CD4-positive, alpha-beta memory T cell (primary cell): ENCODE results near the gene GCC2. TPM values are rescaled to one million over a fixed set of nuclear protein-coding genes. Genes with fewer than 3 reads are reported as not detected.

ENCODE experiments used
- CTCF ChIA-PET: fragments of 350-600 bp; sonication (Branson Sonifier 250); formaldehyde crosslinking; loops from one replicate; lab custom pipeline; 2021; ENCODE audit warnings: inconsistent platforms; ENCODE audit not compliant: partially characterized antibody; lab: Charles Lee
- POLR2A ChIA-PET: fragments of 350-600 bp; sonication (Branson Sonifier 250); formaldehyde crosslinking; loops from one replicate; lab custom pipeline; 2021; ENCODE audit not compliant: partially characterized antibody; lab: Charles Lee
- DNase-seq, 5 donors: peaks; one replicate each; pipeline versions ENCODE4 v3.0.0 to v3.0.0-alpha.2; 2020 to 2022; ENCODE audit warnings: mixed read lengths in 1 of 5
- H3K27ac ChIP-seq: one replicate; pipeline ENCODE4 v1.7.0; 2013; ENCODE audit warnings: low read depth, low read length
- H3K27me3 ChIP-seq: 2 replicates; pipeline ENCODE4 v1.7.0; 2013; ENCODE audit warnings: mild to moderate bottlenecking, low read length, moderate library complexity; ENCODE audit not compliant: insufficient read depth
- H3K36me3 ChIP-seq: 2 replicates; pipeline ENCODE4 v1.7.0; 2013; ENCODE audit warnings: mild to moderate bottlenecking, low read length, moderate library complexity; ENCODE audit not compliant: insufficient read depth
- H3K4me1 ChIP-seq: 2 replicates; pipeline ENCODE4 v1.7.0; 2013; ENCODE audit warnings: mild to moderate bottlenecking, low read length, moderate library complexity; ENCODE audit not compliant: insufficient read depth
- H3K4me3 ChIP-seq, 2 donors: one replicate each; pipeline ENCODE4 v1.7.0; 2013; ENCODE audit warnings: low read length in 2 of 2, mild to moderate bottlenecking in 1 of 2
- H3K9me3 ChIP-seq, 2 donors: one replicate each; pipeline ENCODE4 v1.7.0; 2013; ENCODE audit warnings: low read length in 2 of 2, control low read depth in 1 of 2; ENCODE audit not compliant: control insufficient read depth in 1 of 2
- H3K27ac Mint-ChIP-seq, 7 donors: one replicate each; pipeline ENCODE4 v1.8.0; 2020 to 2021; ENCODE audit warnings: mixed read lengths in 7 of 7, mild to moderate bottlenecking in 6 of 7, inconsistent platforms in 3 of 7, moderate library complexity in 3 of 7
- H3K27me3 Mint-ChIP-seq, 2 donors: one replicate each; pipeline ENCODE4 v1.8.0; 2020 to 2021; ENCODE audit warnings: mixed read lengths in 2 of 2
- H3K36me3 Mint-ChIP-seq, 2 donors: one replicate each; pipeline ENCODE4 v1.8.0; 2020 to 2021; ENCODE audit warnings: mixed read lengths in 2 of 2, inconsistent platforms in 1 of 2, mild to moderate bottlenecking in 1 of 2
- H3K4me1 Mint-ChIP-seq, 4 donors: one replicate each; pipeline ENCODE4 v1.8.0; 2020 to 2021; ENCODE audit warnings: mixed read lengths in 4 of 4, mild to moderate bottlenecking in 1 of 4
- H3K4me3 Mint-ChIP-seq, 8 donors: one replicate each; pipeline ENCODE4 v1.8.0; 2020 to 2021; ENCODE audit warnings: mixed read lengths in 8 of 8, mild to moderate bottlenecking in 7 of 8, moderate library complexity in 6 of 8, inconsistent platforms in 3 of 8
- H3K9me3 Mint-ChIP-seq, 8 donors: one replicate each; pipeline ENCODE4 v1.8.0; 2020 to 2021; ENCODE audit warnings: mixed read lengths in 8 of 8, mild to moderate bottlenecking in 5 of 8, inconsistent platforms in 3 of 8, moderate library complexity in 1 of 8
- intact Hi-C: fragments of 100-400 bp; cut with micrococcal nuclease; formaldehyde crosslinking; loops from one replicate; pipeline ENCODE4 v1.15.1; 2023
- polyA plus RNA-seq, 2 donors: library from polyadenylated mRNA; unstranded; fragments of 300-500 nt; fragmentation: Illumina TruSeq; gene quantifications; one replicate each; pipeline ENCODE4 v1.2.3, GENCODE V29; 2021
- total RNA-seq, 2 experiments: library from RNA; stranded (reverse); gene quantifications; one replicate each; pipeline ENCODE4 v1.2.3, GENCODE V29; 2021

GCC2 gene
- total and polyA plus RNA-seq, 4 experiments from 2014 or later: 13.7 to 232 (median 153) TPM

DNA sequence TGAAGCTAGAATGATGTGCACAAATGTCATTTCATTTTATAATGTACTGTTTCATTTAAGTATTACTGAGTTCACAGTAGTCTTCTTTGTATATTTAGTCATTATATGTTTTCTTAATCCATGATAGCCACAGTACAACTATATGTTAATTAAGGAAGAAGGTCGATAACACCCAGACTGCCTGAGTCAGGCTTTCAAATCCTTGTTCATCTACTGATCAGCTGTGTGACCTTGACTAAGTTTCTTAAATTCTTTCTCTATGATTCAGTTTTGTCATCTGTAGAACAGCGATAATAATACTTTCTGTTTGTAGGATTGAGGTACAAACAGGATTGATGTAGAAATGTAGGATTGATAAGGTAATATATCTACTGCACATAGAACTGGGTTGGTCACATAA lies 5.4 kb downstream of the GCC2 start:
- Histone ChIP-seq H3K36me3 (peaks cover 53% of the 10 kb centered on the region), H3K4me1 (peaks cover 42% of the 10 kb centered on the region), H3K27ac (no peak overlapping the region), H3K4me3 (no peak overlapping the region), H3K9me3 (peaks cover 0 to 5% of the 10 kb centered on the region in 2 donors), H3K27me3 (no peaks in the 10 kb centered on the region)
- Mint-ChIP-seq H3K4me1 (peaks cover 42 to 81% (median 63%) of the 10 kb centered on the region in 4 donors), H3K36me3 (peaks cover 75 to 85% of the 10 kb centered on the region in 2 donors), H3K9me3 (peaks cover 0 to 26% (median 16%) of the 10 kb centered on the region in 8 donors), H3K27ac (no peak overlapping the region), H3K27me3 (no peaks in the 10 kb centered on the region), H3K4me3 (no peak overlapping the region)
- DNase-seq: no peak
- ChIA-PET CTCF (no interaction called here), POLR2A (interaction anchor here (0.6 kb wide), 1 partner anchor 37 kb away, joined by 3 read pairs; no protein-coding TSS in a partner anchor)
- intact Hi-C loops: no loop called here

- intact Hi-C loops: no loop called here
- Mint-ChIP-seq H3K4me3 (peak overlapping the region in 1 of 8 donors; percentile 34), H3K27ac (no peak overlapping the region), H3K9me3 (peaks cover 0 to 26% (median 16%) of the 10 kb centered on the region in 8 donors), H3K4me1 (peaks cover 46 to 78% (median 67%) of the 10 kb centered on the region in 4 donors), H3K36me3 (peaks cover 83 to 84% of the 10 kb centered on the region in 2 donors), H3K27me3 (no peaks in the 10 kb centered on the region)
- H3K9me3 ChIP-seq: peaks cover 0 to 5% of the 10 kb centered on the region in 2 donors
- CTCF ChIA-PET: no interaction called here
- peaks cover 38% of the 10 kb centered on the region for H3K4me1 ChIP-seq
- POLR2A ChIA-PET: interaction anchor here (0.7 kb wide), 1 partner anchor 34 kb away, joined by 3 read pairs; no protein-coding TSS in a partner anchor
- DNase-seq: no peak
- H3K36me3 ChIP-seq: peaks cover 56% of the 10 kb centered on the region
- no peak overlapping the region for H3K27ac ChIP-seq
- no peak overlapping the region for H3K4me3 ChIP-seq
- no peaks in the 10 kb centered on the region for H3K27me3 ChIP-seq
These were observed 6.6 kb downstream of the GCC2 start for GRCh38 chr2:108455571-108455970.

DNA sequence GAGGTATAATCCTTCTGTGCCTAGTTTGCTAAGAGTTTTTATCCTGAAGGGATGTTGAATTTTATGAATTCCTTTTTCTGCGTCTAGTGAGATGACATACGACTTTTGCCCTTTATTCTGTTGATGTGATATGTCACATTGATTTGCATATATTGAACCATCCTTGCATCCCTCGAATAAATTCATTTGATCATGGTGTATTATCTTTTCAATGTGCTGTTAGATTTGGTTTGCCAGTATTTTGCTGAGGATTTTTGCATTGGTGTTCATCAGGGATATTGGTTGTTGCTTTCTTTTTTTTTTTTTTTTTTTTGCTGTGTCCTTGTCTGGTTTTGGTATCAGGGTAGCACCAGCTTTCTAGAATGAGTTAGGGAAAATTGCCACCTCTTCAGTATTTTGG lies 9.1 kb downstream of the GCC2 start:
- H3K27me3 ChIP-seq: no peaks in the 10 kb centered on the region
- Mint-ChIP-seq H3K4me1 (peaks cover 45 to 70% (median 61%) of the 10 kb centered on the region in 4 donors), H3K36me3 (peaks cover 79 to 84% of the 10 kb centered on the region in 2 donors), H3K4me3 (peak overlapping the region in 5 of 8 donors; percentile 15 to 64 (median 33)), H3K27ac (peak overlapping the region in 1 of 7 donors; percentile 50), H3K27me3 (no peaks in the 10 kb centered on the region), H3K9me3 (peaks cover 0 to 32% (median 17%) of the 10 kb centered on the region in 8 donors)
- no peak overlapping the region for H3K27ac ChIP-seq
- H3K4me1 ChIP-seq: peaks cover 21% of the 10 kb centered on the region
- intact Hi-C loops: no loop called here
- ChIA-PET CTCF (no interaction called here), POLR2A (interaction anchor here (1.5 kb wide), 1 partner anchor 9 kb away, joined by 5 read pairs; the partner anchor contains the start of gene GCC2)
- DNase-seq: no peak
- peaks cover 0 to 5% of the 10 kb centered on the region in 2 donors for H3K9me3 ChIP-seq
- no peak overlapping the region for H3K4me3 ChIP-seq
- H3K36me3 ChIP-seq: peaks cover 48% of the 10 kb centered on the region

GRCh38 chr2:108459441-108459840 lies 10.4 kb downstream of the GCC2 start:
- Mint-ChIP-seq H3K27me3 (no peaks in the 10 kb centered on the region), H3K4me1 (peaks cover 43 to 77% (median 62%) of the 10 kb centered on the region in 4 donors), H3K4me3 (peak overlapping the region in 1 of 8 donors; percentile 43), H3K36me3 (peaks cover 83% of the 10 kb centered on the region in 2 donors), H3K9me3 (peaks cover 0 to 32% (median 18%) of the 10 kb centered on the region in 8 donors), H3K27ac (peak overlapping the region in 3 of 7 donors; percentile 2 to 55 (median 22))
- no peak overlapping the region for H3K27ac ChIP-seq
- no peak overlapping the region for H3K4me3 ChIP-seq
- DNase-seq: no peak
- CTCF ChIA-PET: interaction anchor here (1.1 kb wide), 1 partner anchor 11 kb away, joined by 3 read pairs; no protein-coding TSS in a partner anchor
- peaks cover 0 to 5% of the 10 kb centered on the region in 2 donors for H3K9me3 ChIP-seq
- POLR2A ChIA-PET: interaction anchor here (1.2 kb wide), 1 partner anchor 10 kb away, joined by 6 read pairs; the partner anchor contains the start of gene GCC2
- peaks cover 52% of the 10 kb centered on the region for H3K36me3 ChIP-seq
- H3K4me1 ChIP-seq: peaks cover 23% of the 10 kb centered on the region
- intact Hi-C loops: no loop called here
- no peaks in the 10 kb centered on the region for H3K27me3 ChIP-seq

DNA sequence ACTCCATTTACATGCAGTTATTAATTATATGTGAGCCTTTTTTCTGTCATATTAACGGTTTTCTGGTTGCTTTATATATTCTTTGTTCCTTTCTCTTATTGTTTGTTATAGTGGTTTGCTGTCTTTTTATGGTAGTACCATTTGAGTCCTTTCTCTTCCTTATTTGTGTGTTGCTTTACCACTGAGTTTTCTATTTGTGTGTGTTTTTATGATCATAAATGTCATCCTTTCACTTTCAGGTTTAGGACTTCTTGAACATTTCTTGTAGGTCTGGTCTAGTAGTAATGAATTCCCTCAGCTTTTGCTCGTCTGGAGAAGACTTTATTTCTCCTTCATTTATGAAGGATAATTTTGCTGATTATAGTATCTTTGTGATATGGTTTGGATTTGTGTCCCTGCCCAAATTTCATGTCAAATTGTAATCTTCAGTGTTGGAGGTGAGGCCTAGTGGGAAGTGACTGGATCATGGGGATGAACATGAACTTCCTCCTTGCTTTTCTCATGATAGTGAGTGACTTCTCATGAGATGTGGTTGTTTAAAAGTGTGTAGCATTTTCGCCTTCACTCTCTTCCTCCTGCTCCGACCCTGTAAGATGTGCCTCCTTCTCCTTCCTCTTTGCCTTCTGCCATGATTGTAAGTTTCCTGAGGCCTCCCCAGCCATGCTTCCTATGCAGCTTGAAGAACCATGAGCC lies 11.5 kb downstream of the GCC2 start:
- peaks cover 51% of the 10 kb centered on the region for H3K36me3 ChIP-seq
- Mint-ChIP-seq H3K9me3 (peaks cover 0 to 32% (median 18%) of the 10 kb centered on the region in 8 donors), H3K27ac (peak overlapping the region in 4 of 7 donors; percentile 7 to 74 (median 44)), H3K4me1 (peaks cover 45 to 74% (median 63%) of the 10 kb centered on the region in 4 donors), H3K4me3 (peak overlapping the region in 5 of 8 donors; percentile 13 to 56 (median 40)), H3K36me3 (peaks cover 81 to 83% of the 10 kb centered on the region in 2 donors), H3K27me3 (no peaks in the 10 kb centered on the region)
- H3K27me3 ChIP-seq: no peaks in the 10 kb centered on the region
- intact Hi-C loops: no loop called here
- H3K9me3 ChIP-seq: peaks cover 0 to 5% of the 10 kb centered on the region in 2 donors
- H3K4me1 ChIP-seq: peaks cover 20% of the 10 kb centered on the region
- POLR2A ChIA-PET: interaction anchor here (1.2 kb wide), 1 partner anchor 11 kb away, joined by 6 read pairs; the partner anchor contains the start of gene GCC2
- CTCF ChIA-PET: interaction anchor here (1.1 kb wide), 1 partner anchor 10 kb away, joined by 3 read pairs; no protein-coding TSS in a partner anchor
- no peak overlapping the region for H3K27ac ChIP-seq
- H3K4me3 ChIP-seq: no peak overlapping the region
- DNase-seq: no peak

- Mint-ChIP-seq H3K27me3 (no peaks in the 10 kb centered on the region), H3K36me3 (peaks cover 67 to 76% of the 10 kb centered on the region in 2 donors), H3K4me1 (peaks cover 0 to 10% (median 5%) of the 10 kb centered on the region in 4 donors), H3K9me3 (no peaks in the 10 kb centered on the region), H3K4me3 (no peak overlapping the region), H3K27ac (peak overlapping the region in 1 of 7 donors; percentile 48)
- Histone ChIP-seq H3K27ac (no peak overlapping the region), H3K4me3 (no peak overlapping the region), H3K27me3 (no peaks in the 10 kb centered on the region), H3K9me3 (no peaks in the 10 kb centered on the region), H3K4me1 (no peaks in the 10 kb centered on the region), H3K36me3 (peaks cover 63% of the 10 kb centered on the region)
- no peak for DNase-seq
- POLR2A ChIA-PET: no interaction called here
- intact Hi-C loops: no loop called here
- CTCF ChIA-PET: no interaction called here
These were observed 28.1 kb downstream of the GCC2 start for GRCh38 chr2:108477099-108477498.

DNA sequence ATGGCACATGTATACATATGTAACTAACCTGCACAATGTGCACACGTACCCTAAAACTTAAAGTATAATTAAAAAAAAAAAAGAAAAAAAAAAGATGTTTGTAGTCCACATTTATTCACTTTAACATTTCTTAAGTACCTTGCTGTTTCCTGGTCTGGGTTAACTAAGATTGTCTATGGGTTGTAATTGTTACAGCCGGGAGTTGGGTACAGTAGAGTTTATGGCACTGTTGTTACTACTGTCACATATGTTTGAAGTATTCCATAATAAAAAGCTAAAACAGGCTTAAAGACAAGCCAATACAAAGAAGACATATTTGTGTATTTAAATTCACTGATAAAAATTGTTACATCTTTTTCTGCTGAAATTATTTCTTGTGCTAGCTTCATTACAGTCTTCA lies 36.2 kb downstream of the GCC2 start:
- H3K36me3 ChIP-seq: peaks cover 56% of the 10 kb centered on the region
- no peak overlapping the region for H3K4me3 ChIP-seq
- no peak overlapping the region for H3K4me3 Mint-ChIP-seq
- ChIA-PET CTCF (no interaction called here), POLR2A (no interaction called here)
- no peak overlapping the region for H3K27ac Mint-ChIP-seq
- H3K36me3 Mint-ChIP-seq: peaks cover 58 to 70% of the 10 kb centered on the region in 2 donors
- intact Hi-C loops: loop anchor here (10.0 kb wide), 1 partner anchor 100 kb away; no protein-coding TSS in a partner anchor
- no peaks in the 10 kb centered on the region for H3K4me1 ChIP-seq
- H3K27ac ChIP-seq: no peak overlapping the region
- H3K9me3 Mint-ChIP-seq: no peaks in the 10 kb centered on the region
- no peaks in the 10 kb centered on the region for H3K9me3 ChIP-seq
- H3K4me1 Mint-ChIP-seq: peaks cover 0 to 4% (median 1%) of the 10 kb centered on the region in 4 donors
- H3K27me3 ChIP-seq: no peaks in the 10 kb centered on the region
- H3K27me3 Mint-ChIP-seq: no peaks in the 10 kb centered on the region
- DNase-seq: no peak
